Heart left ventricle (tissue), 16 donors: ENCODE results near the gene LGR6. TPM values are rescaled to one million over a fixed set of nuclear protein-coding genes. Genes with fewer than 3 reads are reported as not detected.
"Not testable (repeated sequence)": the region's sequence is repeated elsewhere in the genome, so short reads cannot be mapped to it uniquely, and the experiment has no call there.

Experiments used
- ATAC-seq, 4 donors: fragments of 200-7000 bp; cut with Tn5 transposase; one replicate each; pipeline ENCODE4 v1.9.1; 2020 to 2022; ENCODE audit warnings: moderate library complexity in 4 of 4, mild to moderate bottlenecking in 3 of 4, moderate number of reproducible peaks in 1 of 4
- DNase-seq, 5 donors: peaks; one replicate each; pipeline ENCODE4 v3.0.0-alpha.2; 2020
- H3K27ac ChIP-seq, 12 donors: fragments of 200-600 bp; sonication (generic) in 4 of 12; one replicate each; pipeline versions ENCODE4 v1.5.0 to v1.8.0; 2016 to 2022; ENCODE audit warnings: mild to moderate bottlenecking in 2 of 12
- H3K27me3 ChIP-seq, 9 donors: fragments of 200-600 bp; sonication (generic) in 2 of 9; one replicate each; pipeline versions ENCODE4 v1.5.1 to v1.8.0; 2016 to 2022; ENCODE audit warnings: mild to moderate bottlenecking in 3 of 9
- H3K36me3 ChIP-seq, 9 donors: fragments of 200-600 bp; sonication (generic) in 2 of 9; one replicate each; pipeline versions ENCODE4 v1.5.0 to v1.8.0; 2018 to 2022; ENCODE audit warnings: mild to moderate bottlenecking in 2 of 9
- H3K4me1 ChIP-seq, 12 donors: fragments of 200-600 bp; sonication (generic) in 4 of 12; one replicate each; pipeline versions ENCODE4 v1.5.0 to v1.8.0; 2016 to 2022; ENCODE audit warnings: mild to moderate bottlenecking in 3 of 12
- H3K4me3 ChIP-seq, 12 donors: fragments of 200-600 bp; sonication (generic) in 4 of 12; one replicate each; pipeline versions ENCODE4 v1.5.0 to v1.8.0; 2017 to 2022; ENCODE audit warnings: mild to moderate bottlenecking in 9 of 12, moderate library complexity in 4 of 12
- H3K9me3 ChIP-seq, 12 donors: fragments of 200-600 bp; sonication (generic) in 4 of 12; one replicate each; pipeline versions ENCODE4 v1.5.0 to v1.8.0; 2016 to 2022; ENCODE audit warnings: mild to moderate bottlenecking in 1 of 12
- POLR2A ChIP-seq, 2 donors: fragments of 450-650 bp; IDR thresholded peaks; one replicate each; pipeline ENCODE4 v1.6.1; 2017; ENCODE audit warnings: antibody characterized with exemption in 2 of 2, mild to moderate bottlenecking in 2 of 2, moderate library complexity in 2 of 2
- whole genome bisulfite sequencing, 4 donors: extraction: QIAGEN DNeasy Blood & Tissue Kit in 2 of 4; methylation state at CpG; one replicate each; pipeline versions ENCODE4 v1.1.5 to v1.1.7; 2013 to 2018; 5-methylcytosine and 5-hydroxymethylcytosine counted together
- intact Hi-C, 10 donors: fragments of 100-400 bp; cut with DNase I; formaldehyde crosslinking; loops; one replicate each; pipeline versions ENCODE4 v1.11.1 to v1.14.2; 2022
- polyA plus RNA-seq, 2 donors: library from polyadenylated mRNA; stranded (reverse); fragments of 200-250 nt; gene quantifications; one replicate each; pipeline ENCODE4 v1.2.3, GENCODE V29; 2013
- total RNA-seq, 9 donors: library from RNA; depleted of rRNA in 2 of 9; stranded (reverse); fragments of >200 nt in 2 of 9; fragmentation: NEBNext Ultra II Directional in 3 of 9; extraction: Animal tissue kit (Norgen Biotek cat#: 25700) in 3 of 9; gene quantifications; one replicate each; pipeline versions ENCODE4 v1.1.0 to v1.2.4, GENCODE V29; 2016 to 2023
- TF ChIP-seq, protein P1 (sequence below), 12 donors: fragments of 200-600 bp; sonication (generic) in 4 of 12; IDR thresholded peaks; one replicate each; pipeline versions ENCODE4 v1.5.0 to v1.8.0; 2018 to 2022; ENCODE audit warnings: antibody characterized with exemption in 12 of 12, mild to moderate bottlenecking in 5 of 12
- donor health status: ischemic (EF 13 %, LVEDD 7.1; RV severe dilation, severe dysfunction).
- donor health status: healthy with polysubstance abuse.
- donor health status: DM: no; HTN: yes; CAD: no.
- donor health status: DM: no; HTN: no; CAD: no.
- donor health status: ischemic (EF 25% LVEDD 6.9; RV normal size, moderate dysfunction).
- donor health status: ischemic (EF 25% LVEDD 5.7; RV mildly dilated, moderate dysfunction).
- donor health status: healthy.
- donor health status: DM: yes; HTN: yes; CAD: no.
- donor health status: ischemic (EF 35%, LVEDD 5.7; RV mildly dilated, moderate dysfunction).
- donor health status: nonischemic (EF 11% LVEDD 7.7; RV severe dilation, severe dysfunction).
- donor health status: DM: yes; HTN: yes; CAD: no.
- donor health status: PGD.
- donor health status: ischemic (EF 29% LVEDD 5.4; RV normal size, mild dysfunction).
- donor health status: nonischemic (EF 23%, LVEDD 6.1; RV moderate dilation, normal function).

Gene LGR6
- total and polyA plus RNA-seq, 11 donors = 0.29 to 3.5 (median 1.7) TPM

DNA sequence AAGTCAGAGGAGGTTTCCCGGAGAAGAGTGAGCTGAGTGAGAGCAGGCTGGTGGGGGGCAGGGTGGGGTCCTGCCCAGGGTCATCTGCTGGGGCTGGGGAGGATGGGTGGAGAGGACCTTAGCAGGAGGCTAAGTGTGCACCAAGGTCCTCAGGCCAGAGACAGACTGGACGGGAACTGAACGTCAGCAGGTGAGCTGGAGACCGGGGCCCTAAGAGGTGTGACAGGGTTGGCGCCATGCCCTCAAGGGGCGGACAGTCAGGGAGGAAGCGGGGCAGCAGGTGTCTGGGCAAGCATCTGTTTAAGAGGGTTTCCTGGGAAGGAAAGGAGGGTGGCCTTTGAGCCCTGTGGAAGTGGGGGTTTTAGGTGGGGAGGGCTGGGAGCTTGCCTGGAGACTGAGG is 19.6 kb upstream of the LGR6 start:
- Histone ChIP-seq H3K27ac (no peak overlapping the region), H3K4me1 (no peaks in the 10 kb centered on the region), H3K36me3 (no peaks in the 10 kb centered on the region), H3K27me3 (no peaks in the 10 kb centered on the region), H3K9me3 (no peaks in the 10 kb centered on the region), H3K4me3 (no peak overlapping the region)
- no peak for DNase-seq
- ATAC-seq = no peak
- intact Hi-C loops = no loop called here
- TF ChIP-seq POLR2A (IDR thresholded peaks at IDR 0.05) = no peak
- TF ChIP-seq, protein P1, sequence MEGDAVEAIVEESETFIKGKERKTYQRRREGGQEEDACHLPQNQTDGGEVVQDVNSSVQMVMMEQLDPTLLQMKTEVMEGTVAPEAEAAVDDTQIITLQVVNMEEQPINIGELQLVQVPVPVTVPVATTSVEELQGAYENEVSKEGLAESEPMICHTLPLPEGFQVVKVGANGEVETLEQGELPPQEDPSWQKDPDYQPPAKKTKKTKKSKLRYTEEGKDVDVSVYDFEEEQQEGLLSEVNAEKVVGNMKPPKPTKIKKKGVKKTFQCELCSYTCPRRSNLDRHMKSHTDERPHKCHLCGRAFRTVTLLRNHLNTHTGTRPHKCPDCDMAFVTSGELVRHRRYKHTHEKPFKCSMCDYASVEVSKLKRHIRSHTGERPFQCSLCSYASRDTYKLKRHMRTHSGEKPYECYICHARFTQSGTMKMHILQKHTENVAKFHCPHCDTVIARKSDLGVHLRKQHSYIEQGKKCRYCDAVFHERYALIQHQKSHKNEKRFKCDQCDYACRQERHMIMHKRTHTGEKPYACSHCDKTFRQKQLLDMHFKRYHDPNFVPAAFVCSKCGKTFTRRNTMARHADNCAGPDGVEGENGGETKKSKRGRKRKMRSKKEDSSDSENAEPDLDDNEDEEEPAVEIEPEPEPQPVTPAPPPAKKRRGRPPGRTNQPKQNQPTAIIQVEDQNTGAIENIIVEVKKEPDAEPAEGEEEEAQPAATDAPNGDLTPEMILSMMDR (IDR thresholded peaks at IDR 0.05) = no peak
- WGBS, 4 donors = 76 to 91% (median 87%) methylated on average over 7 of the region's 7 CpGs

DNA sequence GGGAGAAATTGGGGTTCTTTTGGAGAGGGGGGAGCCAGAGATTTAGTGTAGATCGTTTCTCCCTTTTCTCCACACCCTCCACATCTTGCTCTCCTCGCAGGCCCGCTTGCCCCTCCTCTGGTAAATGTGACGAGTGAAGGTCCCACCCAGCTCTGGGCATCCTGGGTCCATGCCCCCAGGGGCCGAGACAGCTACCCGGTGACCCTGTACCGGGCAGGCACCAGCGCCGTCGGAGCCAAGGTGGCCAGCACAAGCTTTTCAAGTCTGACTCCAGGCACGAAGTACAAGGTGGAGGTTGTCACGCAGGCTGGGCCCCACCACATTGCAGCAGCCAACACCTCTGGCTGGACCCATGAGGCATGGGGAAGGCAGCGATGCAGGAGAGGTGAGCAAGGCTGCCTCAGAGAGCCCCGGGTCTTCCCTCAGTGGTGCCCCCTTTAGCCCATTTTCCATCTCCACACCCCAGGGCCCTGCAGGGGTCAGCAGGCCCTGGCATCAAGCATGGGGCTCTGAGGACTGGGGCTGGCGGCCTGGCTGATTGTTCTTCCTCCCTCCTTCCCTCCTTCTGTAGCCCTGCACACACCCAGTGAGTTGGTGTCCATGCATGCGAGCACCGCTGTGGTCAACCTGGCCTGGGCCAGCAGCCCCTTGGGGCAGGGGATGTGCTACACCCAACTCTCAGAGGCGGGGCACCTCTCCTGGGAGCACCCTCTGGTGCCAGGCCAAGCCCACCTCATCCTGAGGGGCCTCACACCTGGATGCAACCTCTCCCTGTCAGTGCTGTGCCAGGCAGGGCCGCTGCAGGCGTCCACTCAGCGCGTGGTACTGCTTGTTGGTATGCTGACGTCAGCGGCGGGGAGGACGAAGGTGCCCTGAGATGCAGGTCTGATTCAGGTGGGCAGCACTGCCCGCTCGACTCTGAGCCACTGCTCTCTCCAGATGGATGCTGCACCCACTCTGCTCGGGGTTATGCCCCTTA is 16.4 kb upstream of the LGR6 start:
- Histone ChIP-seq H3K4me1 (no peaks in the 10 kb centered on the region), H3K4me3 (no peak overlapping the region), H3K36me3 (no peaks in the 10 kb centered on the region), H3K27me3 (peaks cover 0 to 12% (median 0%) of the 10 kb centered on the region in 9 donors), H3K27ac (no peak overlapping the region), H3K9me3 (no peaks in the 10 kb centered on the region)
- intact Hi-C loops = no loop called here
- no peak for TF ChIP-seq POLR2A (IDR thresholded peaks at IDR 0.05)
- TF ChIP-seq, protein P1 (IDR thresholded peaks at IDR 0.05) = no peak
- DNase-seq = peak in 1 of 5 donors; percentile 61
- ATAC-seq = no peak
- WGBS, 4 donors = 88 to 91% (median 89%) methylated on average over 24 to 29 of the region's 29 CpGs

DNA sequence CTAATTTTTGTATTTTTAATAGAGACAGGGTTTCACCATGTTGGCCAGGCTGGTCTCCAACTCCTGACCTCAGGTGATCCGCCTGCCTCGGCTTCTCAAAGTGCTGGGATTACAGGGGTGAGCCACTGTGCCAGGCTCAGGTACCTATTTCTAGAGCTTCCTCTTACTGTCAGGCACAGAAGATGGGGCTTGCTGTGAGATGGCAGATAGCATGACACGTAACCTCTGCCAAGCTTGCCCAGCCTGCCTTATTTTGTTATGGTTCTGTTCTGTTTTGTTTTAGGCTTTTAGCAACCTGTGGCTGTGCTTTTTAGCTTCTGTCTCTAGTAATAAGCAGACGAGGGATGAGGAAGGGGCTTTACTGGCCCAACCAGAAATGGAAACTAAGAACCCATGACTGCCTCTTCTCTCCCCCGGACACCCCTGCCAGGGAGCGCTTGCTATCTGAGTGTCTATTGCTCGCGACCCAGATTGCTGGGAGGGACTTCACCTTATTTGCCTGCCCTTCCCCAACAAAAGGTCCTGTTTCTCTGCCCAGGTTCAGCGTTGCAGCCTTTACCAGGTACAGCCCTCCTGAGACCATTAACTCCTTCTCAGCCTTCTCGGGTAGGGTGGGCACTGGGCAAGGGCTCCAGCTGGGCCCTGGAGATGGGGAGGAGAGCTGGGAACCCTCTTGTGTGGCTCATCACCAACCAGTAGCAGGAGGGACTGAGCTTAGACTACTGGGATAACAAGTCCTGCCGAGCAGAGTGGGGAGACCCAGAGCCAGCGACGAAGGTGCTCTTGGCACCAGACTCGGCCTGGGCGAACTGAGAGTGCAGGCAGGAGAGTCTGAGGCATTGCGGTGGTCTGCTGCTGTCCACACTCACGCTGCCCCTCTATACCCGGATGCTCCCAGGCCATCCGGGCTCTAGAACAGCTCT is 13.5 kb upstream of the LGR6 start:
- Histone ChIP-seq H3K9me3 (no peaks in the 10 kb centered on the region), H3K4me3 (no peak overlapping the region), H3K27me3 (peaks cover 0 to 16% (median 0%) of the 10 kb centered on the region in 9 donors), H3K36me3 (no peaks in the 10 kb centered on the region), H3K4me1 (peaks cover 0 to 8% (median 0%) of the 10 kb centered on the region in 12 donors), H3K27ac (no peak overlapping the region)
- no peak for TF ChIP-seq POLR2A (IDR thresholded peaks at IDR 0.05)
- TF ChIP-seq, protein P1 (IDR thresholded peaks at IDR 0.05) = no peak
- ATAC-seq = no peak
- intact Hi-C loops = loop anchor here in 1 of 10 donors (5.0 kb wide), 1 partner anchor 537 kb away; no protein-coding TSS in a partner anchor
- peak in 1 of 5 donors; percentile 51 for DNase-seq
- 69 to 81% (median 78%) methylated on average over 15 to 19 of the region's 19 CpGs for WGBS, 4 donors

DNA sequence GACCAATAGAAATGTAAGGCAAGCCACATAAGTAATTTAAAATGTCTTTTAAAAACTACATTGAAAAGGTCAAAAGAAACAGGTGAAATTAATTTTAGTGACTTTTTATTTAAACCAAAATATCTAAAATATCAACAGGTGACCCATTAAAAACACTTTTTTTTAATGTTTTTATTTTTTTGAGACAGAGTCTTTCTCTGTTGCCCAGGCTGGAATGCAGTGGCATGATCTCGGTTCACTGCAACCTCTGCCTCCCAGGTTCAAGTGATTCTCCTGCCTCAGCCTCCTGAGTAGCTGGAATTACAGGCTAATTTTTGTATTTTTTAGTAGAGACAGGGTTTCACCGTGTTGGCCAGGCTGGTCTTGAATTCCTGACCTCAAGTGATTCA is 12.9 kb upstream of the LGR6 start:
- intact Hi-C loops = loop anchor here in 1 of 10 donors (5.0 kb wide), 1 partner anchor 537 kb away; no protein-coding TSS in a partner anchor
- not testable (repeated sequence) for H3K27ac ChIP-seq, H3K36me3 ChIP-seq, H3K4me3 ChIP-seq, DNase-seq, H3K9me3 ChIP-seq, H3K4me1 ChIP-seq, ATAC-seq
- peaks cover 0 to 16% (median 0%) of the 10 kb centered on the region in 9 donors for H3K27me3 ChIP-seq
- WGBS, 4 donors = 62 to 81% (median 71%) methylated on average over 2 of the region's 2 CpGs
